ENCODE results near the gene RELB. TPM values are rescaled to one million over a fixed set of nuclear protein-coding genes. Genes with fewer than 3 reads are reported as not detected.
"Not testable (repeated sequence)": the region's sequence is repeated elsewhere in the genome, so short reads cannot be mapped to it uniquely, and the experiment has no call there.

The RELB gene
- total RNA-seq, 1 donor from 2014 or later, result 7.1 TPM

DNA sequence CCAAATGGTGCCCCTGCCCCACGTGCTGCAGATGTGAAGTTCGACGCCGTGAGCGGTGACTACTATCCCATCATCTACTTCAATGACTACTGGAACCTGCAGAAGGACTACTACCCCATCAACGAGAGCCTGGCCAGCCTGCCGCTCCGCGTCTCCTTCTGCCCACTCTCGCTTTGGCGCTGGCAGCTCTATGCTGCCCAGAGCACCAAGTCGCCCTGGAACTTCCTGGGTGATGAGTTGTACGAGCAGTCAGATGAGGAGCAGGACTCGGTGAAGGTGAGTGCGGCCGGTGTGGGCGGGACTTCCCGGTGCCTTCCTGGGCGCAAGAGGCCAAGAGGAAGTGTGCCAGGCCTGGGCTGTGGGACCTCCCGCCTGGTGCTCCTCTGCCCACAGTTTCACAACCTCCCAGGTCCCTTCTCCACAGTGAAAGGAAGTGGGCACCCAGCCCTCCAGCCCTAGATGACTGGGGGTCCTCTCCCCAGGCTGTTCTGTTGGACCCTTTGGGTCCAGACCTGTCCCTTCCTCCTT is 14.1 kb upstream of the RELB start:
- DNase-seq, result no peak

DNA sequence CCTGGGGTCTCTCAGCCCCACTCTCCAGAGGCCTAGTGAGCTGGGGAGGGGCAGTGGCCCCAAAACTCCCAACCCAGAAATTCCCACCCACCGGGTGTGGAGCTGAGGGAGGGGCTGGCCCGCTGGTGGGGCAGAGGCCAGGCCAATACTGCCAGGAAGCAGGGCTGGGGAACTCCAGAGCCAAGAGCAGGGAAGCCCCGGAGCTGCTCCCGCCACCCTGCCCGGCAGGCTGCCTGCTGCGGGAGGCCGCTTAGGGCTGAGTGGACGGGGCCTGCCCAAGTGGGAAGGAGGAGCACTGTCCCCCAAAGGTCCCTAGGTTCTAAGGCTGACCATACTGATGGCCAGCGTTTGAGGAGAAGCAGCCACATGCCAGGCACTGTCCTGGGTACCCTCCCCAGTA is 13.0 kb upstream of the RELB start:
- no peak for DNase-seq

DNA sequence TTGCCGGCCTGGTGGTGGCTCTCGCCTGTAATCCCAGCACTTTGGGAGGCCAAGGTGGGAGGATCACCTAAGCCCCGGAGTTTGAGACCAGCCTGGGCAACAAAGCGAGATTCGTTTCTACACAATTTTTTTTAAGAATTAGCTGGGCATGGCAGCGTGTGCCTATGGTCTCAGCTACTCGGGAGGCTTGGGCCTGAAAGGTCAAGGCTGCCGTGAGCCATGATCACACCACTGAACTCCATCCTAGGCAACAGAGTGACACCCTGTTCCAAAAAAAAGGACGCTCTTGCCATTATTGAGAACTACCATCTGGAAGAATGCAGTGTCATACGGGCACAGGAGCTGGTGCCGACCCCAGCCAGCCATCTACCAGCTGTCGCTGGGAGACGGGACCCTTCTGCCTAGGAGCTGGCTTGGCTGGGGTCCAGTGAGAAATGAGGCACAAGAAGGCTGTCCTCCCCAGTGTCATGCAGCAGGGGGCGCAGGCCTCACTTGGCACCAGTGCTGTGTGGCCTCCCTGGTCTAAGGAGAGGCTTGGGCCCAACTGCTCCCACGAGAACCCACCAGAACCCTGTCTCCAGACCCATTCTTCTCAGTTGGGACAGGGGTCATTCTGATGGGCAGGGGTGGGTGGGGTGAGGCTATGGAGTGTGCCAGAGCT is 12.2 kb upstream of the RELB start:
- DNase-seq, result peak; percentile 7

DNA sequence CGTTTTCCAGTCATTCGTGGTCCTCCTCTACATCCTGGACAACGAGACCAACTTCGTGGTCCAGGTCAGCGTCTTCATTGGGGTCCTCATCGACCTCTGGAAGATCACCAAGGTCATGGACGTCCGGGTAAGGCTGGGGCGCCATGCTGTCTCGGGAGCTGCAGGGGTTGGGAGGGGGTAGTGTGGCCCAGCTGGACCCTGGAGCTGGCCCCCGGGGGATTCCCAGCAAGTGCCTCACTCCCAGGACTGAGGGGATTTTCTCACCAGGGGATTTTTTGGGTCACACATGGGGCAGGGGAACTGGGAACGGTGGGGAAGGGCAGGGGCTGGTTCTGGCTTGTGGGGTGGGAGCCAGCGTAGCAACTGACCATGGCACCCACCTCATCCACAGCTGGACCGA is 10.8 kb upstream of the RELB start:
- no peak for DNase-seq

DNA sequence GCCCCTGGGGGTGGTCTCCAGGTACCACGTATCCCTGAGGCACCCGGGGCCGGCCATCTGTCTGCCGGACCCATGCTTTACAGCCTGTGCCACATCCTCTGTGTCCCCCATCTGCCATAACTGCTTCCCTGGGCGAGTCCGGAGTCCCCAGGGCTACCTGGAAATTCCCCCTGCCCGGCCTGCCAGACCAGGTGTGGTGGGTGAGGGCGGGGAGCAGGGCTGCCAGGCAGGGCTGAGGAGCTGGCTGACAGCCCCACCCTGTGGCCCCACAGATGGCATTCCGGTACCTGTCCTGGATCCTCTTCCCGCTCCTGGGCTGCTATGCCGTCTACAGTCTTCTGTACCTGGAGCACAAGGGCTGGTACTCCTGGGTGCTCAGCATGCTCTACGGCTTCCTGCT is 10.3 kb upstream of the RELB start:
- no peak for DNase-seq

DNA sequence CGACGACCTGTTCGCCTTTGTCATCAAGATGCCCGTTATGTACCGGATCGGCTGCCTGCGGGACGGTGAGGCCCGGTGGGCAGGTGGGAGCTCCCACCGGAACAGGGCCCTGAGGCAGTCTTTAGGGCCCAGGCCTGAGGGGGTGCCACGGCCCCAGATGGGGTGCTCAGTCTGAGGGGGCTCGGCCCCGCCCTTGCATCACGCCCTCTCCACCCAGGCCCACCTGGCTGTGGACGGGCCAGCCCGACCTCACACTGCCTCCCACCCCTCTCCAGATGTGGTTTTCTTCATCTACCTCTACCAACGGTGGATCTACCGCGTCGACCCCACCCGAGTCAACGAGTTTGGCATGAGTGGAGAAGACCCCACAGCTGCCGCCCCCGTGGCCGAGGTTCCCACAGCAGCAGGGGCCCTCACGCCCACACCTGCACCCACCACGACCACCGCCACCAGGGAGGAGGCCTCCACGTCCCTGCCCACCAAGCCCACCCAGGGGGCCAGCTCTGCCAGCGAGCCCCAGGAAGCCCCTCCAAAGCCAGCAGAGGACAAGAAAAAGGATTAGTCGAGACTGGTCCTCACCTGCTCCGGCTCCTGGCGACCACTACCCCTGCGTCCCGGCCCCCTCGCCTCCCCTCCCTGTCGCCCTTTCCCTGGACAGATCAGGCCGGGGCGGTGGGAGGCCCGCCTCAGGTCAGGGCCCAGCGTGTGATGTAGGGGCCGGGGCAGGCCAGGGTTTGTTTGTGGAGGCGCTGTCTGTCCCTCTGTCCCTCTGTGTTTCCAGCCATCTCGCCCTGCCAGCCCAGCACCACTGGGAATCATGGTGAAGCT is 8.7 kb upstream of the RELB start:
- no peak for DNase-seq

DNA sequence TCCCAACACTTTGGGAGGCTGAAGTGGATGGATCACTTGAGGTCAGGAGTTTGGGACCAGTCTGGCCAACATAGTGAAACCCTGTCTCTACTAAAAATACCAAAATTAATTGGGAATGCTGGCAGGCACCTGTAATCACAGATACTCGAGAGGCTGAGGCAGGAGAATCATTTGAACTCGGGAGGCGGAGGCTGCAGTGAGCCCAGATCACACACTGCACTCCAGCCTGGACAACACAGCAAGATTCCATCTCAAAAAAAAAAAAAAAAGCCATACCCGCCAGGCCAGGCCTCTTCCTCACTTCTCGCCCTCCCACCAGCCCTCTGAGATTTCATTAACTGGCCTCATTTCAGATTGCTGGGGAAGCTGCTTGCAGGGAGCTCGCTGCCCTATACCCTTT is 7.7 kb upstream of the RELB start:
- no peak for DNase-seq

DNA sequence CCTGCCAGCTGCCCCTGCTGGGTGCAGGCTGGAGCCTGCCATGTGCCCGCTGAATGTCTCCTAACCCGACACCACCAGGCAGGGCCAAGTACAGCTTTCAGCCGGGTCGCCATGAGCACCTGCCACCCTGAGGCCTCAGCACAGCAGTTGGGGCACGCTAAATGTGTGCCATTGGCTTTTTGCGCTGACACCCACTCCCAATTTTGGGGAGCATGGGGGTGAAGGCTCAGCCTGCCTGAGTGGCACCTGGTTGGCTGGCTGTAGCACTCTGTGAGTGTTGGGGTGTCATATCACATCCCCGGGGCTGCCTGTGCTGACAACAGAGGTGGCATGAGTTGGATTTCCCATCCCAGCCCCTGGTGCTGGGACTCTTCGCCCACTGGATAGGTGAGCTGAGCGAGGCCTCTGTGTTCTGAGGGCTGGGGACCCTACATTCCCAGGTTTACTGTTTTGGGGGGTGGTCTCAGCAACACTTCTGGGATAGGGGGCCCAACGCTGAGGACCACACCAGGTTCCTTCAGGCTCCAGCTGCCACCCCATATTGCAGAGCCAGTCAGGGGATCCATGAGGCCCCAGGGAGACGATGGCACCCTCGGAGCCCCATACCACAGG is 7.2 kb upstream of the RELB start:
- DNase-seq, result no peak

DNA sequence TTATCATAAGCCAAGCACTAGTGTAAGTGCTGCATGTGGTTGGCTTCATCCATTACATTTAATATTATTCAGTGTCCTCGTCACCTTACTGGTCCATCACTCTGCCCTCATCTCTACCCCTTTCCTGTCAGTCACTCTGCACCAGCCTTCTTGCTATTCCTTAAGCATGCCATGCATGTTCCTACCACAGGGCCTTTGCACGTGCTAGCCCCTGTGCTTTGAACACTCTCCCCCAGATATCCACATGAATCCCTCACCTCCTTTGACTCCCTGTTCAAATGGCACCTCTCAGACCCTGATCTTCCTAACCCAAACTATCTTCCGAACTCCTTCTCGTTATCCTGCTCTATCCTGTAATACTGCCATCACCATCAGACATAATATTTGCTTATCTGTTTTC is 3.2 kb upstream of the RELB start:
- no peak for DNase-seq

DNA sequence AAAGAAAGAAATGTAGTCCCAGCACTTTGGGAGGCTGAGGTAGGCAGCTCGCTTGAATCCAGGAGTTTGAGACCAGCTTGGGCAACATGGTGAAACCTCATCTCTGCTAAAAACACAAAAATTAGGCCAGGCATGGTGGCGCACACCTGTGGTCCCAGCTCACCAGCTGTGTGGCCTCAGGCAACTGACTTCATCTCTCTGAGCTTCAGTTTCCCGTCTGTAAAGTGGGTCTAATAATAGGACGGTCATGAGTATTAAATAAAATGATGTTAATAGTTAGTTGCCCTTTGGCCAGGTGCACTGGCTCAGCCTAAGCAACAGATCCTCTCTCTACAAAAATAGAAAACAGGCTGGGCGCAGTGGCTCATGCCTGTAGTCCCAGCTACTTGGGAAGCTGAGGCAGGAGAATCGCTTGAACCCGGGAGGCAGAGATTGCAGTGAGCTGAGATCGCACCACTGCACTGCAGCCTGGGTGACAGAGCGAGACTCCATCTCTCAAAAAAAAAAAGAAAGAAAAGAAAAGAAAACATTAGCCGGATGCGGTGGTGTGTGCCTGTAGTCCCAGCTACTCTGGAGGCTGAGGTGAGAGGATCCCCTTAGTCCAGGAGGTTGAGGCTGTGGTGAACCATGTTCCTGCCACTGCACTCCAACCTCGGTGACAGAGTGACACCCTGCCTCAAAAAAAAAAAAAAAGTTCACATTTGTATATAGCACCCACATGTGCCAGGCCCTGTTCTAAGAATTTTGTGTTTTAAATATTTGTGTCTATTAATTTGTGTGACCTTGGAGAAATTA is 1.9 kb upstream of the RELB start:
- not testable (repeated sequence) for DNase-seq

DNA sequence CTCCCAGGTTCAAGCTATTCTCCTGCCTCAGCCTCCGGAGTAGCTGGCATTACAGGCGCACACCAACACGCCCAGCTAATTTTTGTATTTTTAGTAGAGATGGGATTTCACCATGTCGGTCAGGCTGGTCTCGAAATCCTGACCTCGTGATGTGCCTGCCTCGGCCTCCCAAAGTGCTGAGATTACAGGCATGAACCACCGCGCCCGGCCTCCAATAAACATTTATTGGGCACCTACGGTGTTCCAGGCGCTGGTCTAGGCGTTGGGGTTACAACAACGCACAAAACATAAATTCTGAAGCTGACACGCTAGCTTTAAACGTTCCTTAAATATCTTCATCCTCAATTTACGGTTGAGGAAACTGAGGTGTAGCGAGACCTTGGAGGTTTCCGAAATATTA is 599 bp upstream of the RELB start:
- DNase-seq, result not testable (repeated sequence)

DNA sequence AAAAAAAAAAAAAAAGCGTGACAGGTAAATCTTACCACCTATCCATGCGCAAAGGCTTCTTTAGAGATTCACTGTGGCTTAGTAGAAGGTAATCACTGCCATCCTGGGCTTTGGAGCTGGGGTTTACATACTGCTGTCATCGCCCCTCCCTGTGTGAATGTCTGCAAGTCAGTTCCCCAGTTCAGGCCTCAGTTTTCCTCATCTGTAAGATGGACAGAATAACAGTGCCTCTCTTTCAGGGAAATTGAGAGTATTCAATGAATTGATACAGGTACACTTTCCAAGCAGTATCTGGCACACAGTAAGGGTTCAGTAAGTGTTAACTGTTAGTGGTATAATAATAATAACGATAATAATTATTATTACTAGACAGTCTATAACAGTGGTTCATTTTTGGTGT is 2.2 kb downstream of the RELB start:
- DNase-seq, result no peak

DNA sequence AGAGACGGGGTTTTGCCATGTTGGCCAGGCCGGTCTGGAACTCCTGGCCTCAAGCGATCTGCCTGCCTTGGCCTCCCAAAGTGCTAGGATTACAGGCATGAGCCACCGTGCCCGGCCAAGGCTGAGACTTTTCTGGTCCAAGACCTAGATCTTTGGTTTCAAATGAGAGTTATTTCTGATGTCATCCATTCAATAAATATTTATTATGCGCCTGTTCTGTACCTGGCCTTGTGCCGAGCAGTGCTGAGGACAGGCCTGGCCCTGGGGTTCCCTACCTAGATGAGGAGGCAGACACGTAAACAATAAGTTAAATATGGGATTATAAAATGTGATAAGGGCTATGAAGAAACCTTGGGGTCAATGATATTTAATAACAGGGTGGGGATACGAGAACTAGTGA is 4.5 kb downstream of the RELB start:
- DNase-seq, result no peak

DNA sequence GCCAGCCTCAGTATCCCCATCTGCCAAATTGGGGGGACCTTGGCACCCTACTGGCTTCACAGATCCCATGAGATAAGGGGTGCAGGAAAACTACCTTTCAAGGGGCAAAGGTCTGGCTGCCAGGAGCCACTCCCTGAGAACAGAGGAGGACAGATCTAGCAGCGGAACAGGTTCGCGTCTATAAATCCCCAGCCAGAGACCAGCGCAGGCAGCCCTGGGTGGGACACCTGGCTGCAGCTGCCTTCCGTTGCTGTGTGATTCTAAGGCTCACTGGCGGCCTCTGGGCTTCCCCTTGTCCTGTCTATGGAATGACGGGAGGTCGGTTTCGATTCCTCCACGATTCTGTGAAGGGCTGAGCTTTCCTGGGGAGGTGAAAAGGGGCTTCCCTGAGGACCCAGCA is 7.3 kb downstream of the RELB start:
- no peak for DNase-seq

DNA sequence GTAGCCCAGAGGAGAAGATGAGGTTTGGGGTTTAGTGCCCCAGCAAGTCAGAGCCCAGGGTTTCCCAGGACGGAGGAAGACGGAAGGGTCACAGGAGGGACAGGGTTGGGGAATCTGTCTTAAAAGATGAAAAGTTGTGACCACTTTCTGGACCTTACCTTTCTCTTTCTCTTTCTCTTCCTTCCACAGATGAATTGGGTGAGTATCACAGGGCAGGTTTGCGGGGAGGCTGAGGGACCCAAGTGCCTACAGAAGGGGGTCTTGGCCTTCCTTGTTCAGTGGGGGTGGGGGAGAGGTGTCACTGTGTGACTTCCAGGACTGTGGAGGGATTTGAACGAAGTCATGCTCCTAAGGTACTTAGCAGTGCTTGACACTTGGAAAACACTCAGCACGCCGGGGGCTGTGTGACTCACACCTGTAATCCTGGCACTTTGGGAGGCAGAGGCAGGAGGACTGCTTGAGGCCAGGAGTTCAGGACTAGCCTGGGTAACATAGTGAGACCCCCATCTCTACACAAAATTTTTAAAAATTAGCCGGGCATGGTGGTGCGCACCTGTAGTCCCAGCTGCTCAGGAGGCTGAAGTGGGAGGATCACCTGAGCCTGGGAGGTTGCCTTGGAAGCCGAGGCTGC is 8.5 kb downstream of the RELB start:
- DNase-seq, result no peak

DNA sequence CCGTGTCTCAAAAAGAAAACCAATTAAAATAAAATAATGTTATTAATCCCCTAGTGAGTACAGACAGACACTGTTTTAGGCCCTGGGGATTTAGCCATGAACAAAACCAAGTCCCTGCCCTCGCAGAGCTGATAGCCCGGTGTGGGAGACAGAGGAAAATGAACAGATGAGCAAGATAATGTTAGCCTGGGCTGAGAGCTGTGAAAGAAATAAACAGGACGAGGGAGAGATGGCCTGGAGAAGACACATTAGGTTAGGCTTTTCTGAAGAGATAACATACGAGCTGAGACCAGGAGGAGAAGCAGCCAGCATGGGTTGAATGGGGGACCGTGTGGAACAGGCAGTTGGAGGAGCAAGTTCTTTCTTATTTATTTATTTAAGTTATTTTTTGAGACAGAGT is 9.0 kb downstream of the RELB start:
- no peak for DNase-seq

DNA sequence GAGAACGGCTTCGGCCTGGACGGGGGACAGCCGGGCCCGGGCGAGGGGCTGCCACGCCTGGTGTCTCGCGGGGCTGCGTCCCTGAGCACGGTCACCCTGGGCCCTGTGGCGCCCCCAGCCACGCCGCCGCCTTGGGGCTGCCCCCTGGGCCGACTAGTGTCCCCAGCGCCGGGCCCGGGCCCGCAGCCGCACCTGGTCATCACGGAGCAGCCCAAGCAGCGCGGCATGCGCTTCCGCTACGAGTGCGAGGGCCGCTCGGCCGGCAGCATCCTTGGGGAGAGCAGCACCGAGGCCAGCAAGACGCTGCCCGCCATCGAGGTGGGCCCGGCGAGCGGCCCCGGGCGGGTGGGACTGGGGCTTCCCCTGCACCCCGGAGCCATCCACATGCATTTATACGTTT is 10.7 kb downstream of the RELB start:
- DNase-seq, result no peak

DNA sequence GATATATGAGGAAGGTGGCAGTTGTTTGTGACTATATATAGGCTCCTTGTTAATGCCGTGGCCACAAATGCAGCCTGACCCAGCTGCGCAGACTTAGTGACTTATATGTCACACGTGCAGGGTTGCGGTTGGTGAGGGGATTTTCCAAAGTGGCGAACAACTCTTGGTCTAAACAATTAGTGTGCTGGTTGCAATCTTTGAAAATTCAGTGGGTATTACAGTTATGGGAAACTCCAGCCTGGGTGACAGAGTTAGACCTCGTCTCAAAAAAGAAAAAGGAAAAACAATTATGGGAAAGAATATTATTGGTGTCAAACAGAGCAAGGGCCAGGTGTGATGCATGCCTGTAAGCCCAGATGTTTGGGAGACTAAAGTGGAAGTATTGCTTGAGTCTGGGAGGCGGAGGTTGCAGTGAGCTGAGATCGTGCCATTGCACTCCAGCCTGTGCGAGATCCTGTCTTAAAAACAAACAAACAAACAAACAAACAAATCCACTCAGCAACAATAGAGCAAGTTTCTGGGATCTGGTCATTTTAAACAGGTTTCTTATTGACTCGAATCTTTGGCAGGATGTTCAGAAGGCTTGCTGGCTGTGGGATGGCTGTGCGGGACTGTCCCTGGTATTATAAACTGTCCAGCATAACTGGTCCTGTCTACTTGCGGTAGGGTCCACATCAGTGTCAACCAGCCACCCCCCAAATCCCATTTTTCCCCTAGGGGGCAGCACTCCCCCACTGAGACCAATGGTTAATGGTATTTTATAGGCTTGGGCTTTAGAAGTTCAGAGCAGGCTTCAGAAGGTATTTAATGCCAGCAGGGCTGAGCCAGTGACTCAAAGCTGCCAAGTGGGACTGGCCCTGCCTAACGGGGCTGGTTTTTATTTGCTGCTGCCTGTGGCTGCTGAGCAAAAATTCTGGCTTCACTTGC is 15.4 kb downstream of the RELB start:
- peak; percentile 43 for DNase-seq

DNA sequence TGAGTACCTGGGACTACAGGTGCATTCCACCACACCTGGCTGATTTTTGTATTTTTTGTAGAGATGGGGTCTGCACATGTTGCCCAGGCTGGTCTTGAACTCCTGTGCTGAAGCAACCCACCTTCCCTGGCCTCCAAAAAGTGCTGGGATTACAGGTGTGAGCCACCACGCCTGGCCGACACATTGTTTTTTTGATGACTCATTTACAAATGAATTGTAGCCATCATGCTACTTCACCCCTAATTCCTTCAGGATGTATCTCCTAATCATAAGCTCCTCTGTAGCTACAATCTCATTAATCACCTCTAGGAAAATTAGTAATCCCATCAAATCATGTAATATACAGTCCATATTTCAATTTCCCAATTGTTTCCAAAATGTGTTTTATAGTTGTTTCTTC is 17.9 kb downstream of the RELB start:
- DNase-seq, result no peak

DNA sequence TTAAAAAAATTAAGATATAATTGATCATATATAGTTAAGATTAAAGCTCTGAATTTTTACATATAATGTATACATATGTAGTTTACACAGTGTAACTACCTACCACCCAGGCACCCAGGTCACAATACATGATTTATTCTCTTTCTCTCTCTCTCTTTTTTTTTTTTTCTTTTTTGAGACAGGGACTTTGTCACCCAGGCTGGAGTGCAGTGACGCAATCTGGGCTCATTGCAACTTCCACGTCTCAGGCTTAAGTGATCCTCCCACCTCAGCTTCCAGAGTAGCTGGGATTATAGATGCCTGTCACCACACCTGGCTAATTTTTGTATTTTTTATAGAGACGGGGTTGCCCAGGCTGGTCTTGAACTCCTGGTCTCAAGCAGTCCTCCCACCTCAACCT is 18.8 kb downstream of the RELB start:
- DNase-seq, result no peak

DNA sequence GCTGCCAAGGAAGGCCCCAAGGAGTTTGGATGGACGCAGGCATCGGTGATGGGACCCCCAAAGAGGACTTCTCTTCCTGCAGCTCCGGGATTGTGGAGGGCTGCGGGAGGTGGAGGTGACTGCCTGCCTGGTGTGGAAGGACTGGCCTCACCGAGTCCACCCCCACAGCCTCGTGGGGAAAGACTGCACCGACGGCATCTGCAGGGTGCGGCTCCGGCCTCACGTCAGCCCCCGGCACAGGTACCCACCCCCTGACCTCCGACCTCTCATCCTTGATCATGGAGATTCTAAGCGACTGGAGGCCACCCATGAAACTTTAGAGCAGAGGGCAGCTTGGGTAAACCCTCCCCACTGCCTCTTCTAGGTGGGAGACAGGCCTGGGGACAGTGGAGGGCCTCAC is 20.7 kb downstream of the RELB start:
- DNase-seq, result no peak

Measured in skin of body (tissue), 2 donors.